MG63 (cell line): Measurements from ENCODE around the gene CAMKK1. TPM values are rescaled to one million over a fixed set of nuclear protein-coding genes. Genes with fewer than 3 reads are reported as not detected.
"Not testable (repeated sequence)": the region's sequence is repeated elsewhere in the genome, so short reads cannot be mapped to it uniquely, and the experiment has no call there.

Experiments used
- DNase-seq: peaks from one replicate; pipeline ENCODE4 v3.0.0-alpha.2; 2020
- H3K27me3 ChIP-seq: fragments of 250-450 bp; sonication (Bioruptor Pico); 2 replicates; pipeline ENCODE4 v1.5.1; 2020; ENCODE audit warnings: mild to moderate bottlenecking, moderate library complexity
- H3K36me3 ChIP-seq: fragments of 250-450 bp; sonication (Bioruptor Pico); 2 replicates; pipeline ENCODE4 v1.5.1; 2020; ENCODE audit warnings: mild to moderate bottlenecking, moderate library complexity
- H3K4me3 ChIP-seq: fragments of 250-450 bp; sonication (Bioruptor Pico); 2 replicates; pipeline ENCODE4 v1.5.1; 2020; ENCODE audit warnings: mild to moderate bottlenecking, moderate library complexity
- H3K9me3 ChIP-seq: fragments of 250-450 bp; sonication (Bioruptor Pico); 2 replicates; pipeline ENCODE4 v1.5.1; 2020; ENCODE audit warnings: mild to moderate bottlenecking, moderate library complexity
- total RNA-seq: library from RNA; depleted of rRNA; stranded (reverse); fragments of >200 nt; shearing (Covaris generic); gene quantifications from 2 replicates; pipeline ENCODE4 v1.2.3, GENCODE V29; 2014; ENCODE audit warnings: low replicate concordance

CAMKK1 gene
- total RNA-seq, 1 experiment from 2014 or later = 3.9 TPM

DNA sequence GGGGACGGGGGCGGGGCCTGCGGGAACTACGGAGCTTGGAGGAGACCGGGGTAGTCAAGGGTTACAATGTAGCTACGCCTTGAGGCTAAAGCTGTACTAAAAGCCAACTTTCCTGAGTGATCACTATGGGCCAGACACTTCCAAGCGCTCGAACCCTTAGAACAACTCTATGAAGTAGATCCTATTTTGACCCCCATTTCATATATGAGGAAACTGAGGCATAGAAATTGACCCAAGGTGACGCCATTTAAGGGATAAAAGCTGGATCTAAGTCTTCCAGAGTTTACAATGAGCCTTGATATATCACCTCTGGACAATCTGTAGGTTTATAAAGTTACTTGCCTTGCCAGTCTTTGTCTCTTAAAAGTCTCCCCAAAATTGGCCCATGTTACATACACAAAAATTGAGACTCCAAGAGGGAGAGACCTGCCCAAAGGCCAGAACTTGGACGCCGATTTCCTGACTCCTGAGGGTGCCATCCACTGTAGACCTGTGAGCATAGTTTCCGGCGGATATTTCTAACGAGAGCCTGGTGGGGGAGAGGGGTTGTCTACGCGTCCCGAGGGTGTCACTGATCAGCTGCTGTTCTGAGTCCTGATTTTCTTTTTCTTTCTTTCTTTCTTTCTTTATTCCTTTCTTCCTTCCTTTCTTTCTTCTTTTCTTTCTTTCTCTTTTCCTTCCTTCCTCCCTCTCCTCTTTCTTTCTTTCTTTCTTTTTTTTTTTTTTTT lies 46.3 kb downstream of the CAMKK1 start:
- H3K27me3 ChIP-seq = no peaks in the 10 kb centered on the region
- H3K4me3 ChIP-seq = peak overlapping the region; percentile 60; the same call in 1 of the 2 replicates
- H3K36me3 ChIP-seq = peaks cover 12% of the 10 kb centered on the region; the same call in 1 of the 2 replicates
- no peak for DNase-seq
- H3K9me3 ChIP-seq = no peaks in the 10 kb centered on the region

DNA sequence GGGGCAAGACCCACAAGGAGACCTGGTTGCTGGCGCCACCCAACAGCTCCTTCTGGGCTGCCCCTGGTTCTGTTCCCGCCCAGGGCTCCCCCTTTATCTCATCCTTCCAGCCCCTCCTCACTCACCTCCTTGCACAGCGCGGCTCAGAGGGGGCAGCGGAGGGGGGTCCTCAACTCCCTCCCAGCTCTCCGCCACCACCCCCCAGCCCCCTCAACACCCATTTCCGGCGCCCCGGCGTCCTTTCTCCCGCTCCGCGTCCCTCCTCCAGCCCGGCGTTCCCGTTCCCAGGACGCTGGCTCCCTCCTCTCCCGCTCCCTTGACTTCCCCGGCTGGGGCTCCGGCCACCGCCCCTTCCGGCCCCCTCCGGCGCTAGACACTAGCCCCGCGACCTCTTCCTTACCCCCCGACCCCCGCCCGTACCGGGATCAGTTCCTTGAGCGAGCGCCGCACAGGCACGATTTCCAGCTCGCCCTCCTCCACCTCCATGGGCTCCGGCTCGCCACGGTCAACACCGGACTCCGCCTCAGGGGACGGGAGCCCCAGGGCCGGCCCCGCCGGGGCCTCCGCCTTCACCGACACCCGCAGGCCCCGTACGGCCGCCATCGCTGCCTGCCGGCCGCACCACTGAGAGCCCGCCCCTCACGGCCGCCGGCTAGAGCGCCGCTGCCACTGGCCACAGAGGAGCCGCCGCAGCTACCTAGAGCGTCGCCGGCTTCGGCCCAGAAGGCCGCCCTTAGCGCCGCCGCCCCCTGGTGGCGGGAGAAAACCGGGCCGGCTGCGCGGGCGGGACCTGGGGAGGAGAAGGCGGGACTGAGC lies 47.0 kb downstream of the CAMKK1 start, which contains the start of gene NCBP3:
TSS of gene NCBP3 (minus strand) at position 626 of the 816 bp plus-strand sequence. CDS start at position 603, 23 bp downstream.
- Histone ChIP-seq H3K9me3 (no peaks in the 10 kb centered on the region), H3K36me3 (peaks cover 12% of the 10 kb centered on the region; the same call in 1 of the 2 replicates), H3K27me3 (no peaks in the 10 kb centered on the region), H3K4me3 (peak within 1 kb of the TSS; percentile 60)
- DNase-seq = peak; percentile 80

DNA sequence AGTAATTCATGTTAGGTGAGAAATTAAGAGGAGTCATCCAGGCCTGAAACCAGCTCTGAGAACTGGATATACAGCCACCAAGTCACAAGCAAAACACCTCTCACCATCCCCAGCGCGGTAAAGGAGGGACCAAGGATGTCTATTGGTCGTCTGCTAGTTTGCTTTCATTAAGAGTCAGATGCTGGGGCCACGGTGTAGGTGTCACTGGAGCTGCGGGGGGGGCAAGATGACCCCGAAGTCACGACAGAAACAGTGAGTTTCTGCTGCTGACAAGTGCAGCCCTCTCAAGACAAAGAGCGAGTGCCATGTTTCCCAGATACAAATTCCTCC lies 47.6 kb downstream of the CAMKK1 start:
- H3K36me3 ChIP-seq = peaks cover 12% of the 10 kb centered on the region; the same call in 1 of the 2 replicates

DNA sequence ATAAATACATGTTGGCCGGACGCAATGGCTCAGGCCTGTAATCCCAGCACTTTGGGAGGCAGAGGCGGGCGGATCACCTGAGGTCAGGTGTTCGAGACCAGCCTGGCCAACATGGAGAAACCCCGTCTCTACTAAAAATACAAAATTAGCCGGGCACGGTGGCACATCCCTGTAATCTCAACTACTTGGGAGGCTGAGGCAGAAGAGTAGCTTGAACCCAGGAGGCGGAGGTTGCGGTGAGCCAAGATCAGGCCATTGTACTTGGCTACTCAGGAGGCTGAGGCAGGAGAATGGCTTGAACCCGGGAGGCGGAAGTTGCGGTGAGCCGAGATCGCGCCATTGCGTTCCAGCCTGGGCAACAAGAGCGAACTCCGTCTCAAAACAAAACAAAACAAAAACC lies 48.3 kb downstream of the CAMKK1 start:
- not testable (repeated sequence) for H3K27me3 ChIP-seq, DNase-seq, H3K9me3 ChIP-seq, H3K4me3 ChIP-seq
- peaks cover 15% of the 10 kb centered on the region for H3K36me3 ChIP-seq

More for the DNA sequence above, 47.6 kb downstream of the CAMKK1 start:
- Histone ChIP-seq H3K27me3 (no peaks in the 10 kb centered on the region), H3K4me3 (peak overlapping the region; percentile 60), H3K9me3 (no peaks in the 10 kb centered on the region)
- DNase-seq = no peak

DNA sequence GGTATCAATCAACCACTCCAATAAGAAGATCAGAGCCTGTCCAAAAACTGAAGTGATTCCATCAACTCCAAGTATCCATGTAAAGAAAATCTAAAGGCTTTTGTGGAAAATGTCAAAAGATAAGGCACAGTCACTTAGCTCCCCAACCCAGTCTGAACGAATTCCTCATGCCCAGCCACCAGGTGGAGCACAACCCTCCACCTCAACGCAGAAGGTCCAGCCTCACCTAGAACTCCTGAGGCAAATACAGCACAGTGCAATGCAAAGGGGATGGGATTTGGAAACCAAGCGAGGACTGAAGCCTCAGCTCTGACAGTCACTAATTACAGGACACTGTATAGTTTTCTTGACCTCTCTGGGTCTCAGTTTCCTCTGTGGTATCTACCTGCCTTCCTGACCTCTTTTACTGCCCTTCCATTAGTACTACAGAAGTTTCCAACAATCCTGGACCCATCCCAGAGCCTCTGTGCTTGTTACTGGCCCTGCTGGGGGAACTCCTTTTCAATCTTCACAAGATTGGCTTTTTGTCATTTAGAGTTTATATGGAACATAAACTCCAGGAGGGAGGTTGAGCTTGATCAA lies 48.8 kb downstream of the CAMKK1 start:
- Histone ChIP-seq H3K27me3 (no peaks in the 10 kb centered on the region), H3K4me3 (no peak overlapping the region), H3K36me3 (peaks cover 15% of the 10 kb centered on the region), H3K9me3 (no peaks in the 10 kb centered on the region)
- no peak for DNase-seq

DNA sequence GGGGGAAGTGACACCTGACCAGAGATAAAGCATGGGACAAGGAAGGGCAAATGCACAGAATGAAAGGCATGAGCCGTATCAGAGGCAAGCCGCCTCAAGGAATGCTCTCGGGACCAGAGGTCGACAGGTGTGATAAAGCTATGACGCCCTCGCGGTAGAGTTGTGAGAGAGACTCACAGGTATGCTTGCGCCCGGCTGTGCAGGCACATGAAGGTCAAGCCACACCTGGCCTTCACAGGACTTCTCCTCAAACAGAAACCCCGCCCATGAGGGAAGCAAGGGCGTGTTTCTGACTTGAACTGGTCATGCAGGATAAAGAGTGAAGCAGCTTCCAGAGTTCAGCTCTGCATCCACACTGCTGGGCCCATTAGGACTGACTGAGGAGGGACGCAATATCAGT lies 54.6 kb downstream of the CAMKK1 start:
- no peaks in the 10 kb centered on the region for H3K27me3 ChIP-seq
- H3K36me3 ChIP-seq = peaks cover 10% of the 10 kb centered on the region
- DNase-seq = no peak

DNA sequence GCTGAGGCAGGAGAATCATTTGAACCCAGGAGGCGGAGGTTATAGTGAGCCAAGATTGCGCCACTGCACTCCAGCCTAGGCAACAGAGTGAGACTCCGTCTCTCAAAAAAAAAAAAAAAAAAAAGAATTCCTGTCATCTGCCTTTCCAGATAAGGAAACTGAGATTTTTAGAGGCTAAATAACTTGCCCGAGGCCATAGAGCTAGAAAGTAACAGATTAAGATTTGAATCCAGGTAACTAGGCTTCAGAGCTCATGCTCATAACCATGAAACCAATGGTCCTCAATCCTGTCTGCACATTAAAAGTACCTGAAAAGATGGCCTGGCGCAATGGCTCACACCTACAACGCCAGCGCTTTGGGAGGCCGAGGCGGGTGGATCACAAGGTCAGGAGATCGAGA lies 56.3 kb downstream of the CAMKK1 start:
- H3K36me3 ChIP-seq = peaks cover 4% of the 10 kb centered on the region
- H3K9me3 ChIP-seq = no peaks in the 10 kb centered on the region
- H3K27me3 ChIP-seq = no peaks in the 10 kb centered on the region
- no peak for DNase-seq
- no peak overlapping the region for H3K4me3 ChIP-seq

More for the DNA sequence above, 54.6 kb downstream of the CAMKK1 start:
- H3K9me3 ChIP-seq = no peaks in the 10 kb centered on the region
- H3K4me3 ChIP-seq = no peak overlapping the region

DNA sequence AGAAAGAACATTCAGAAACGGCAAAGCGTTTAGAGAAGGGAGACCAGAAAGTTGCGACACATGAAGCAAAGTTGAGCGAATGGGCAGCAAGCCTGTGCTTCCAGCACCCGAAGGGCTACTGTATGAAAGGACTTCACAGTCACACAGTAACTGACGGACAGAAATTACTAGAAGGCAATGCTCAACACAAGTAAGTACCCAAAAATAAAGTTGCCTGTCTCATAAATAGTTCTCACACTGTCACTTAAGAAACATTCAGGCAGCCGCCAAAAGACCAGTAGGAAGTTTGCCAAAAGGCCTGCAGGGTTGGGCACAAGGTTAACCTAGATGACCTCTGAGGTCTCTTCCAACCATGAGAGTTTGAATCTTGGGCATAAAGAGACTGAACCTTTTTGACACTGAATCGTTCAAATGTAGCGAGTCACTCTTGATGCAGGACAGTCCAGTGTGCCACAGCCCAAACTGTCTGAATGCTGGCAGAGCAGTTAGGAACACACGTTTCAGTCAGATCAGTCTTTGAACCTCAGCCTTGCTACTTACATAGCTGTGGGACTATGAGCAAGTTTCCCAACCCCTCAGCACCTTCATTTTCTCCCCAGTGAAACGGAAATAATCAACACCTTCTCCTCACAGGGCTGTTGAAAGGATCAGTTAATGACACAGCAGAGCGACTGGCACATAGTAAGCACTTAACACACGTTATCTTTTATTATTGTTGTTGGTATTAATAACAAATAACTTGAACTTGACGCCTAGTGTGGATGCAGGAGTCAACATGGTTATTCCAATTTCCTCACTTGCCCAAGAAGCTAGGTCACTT lies 57.2 kb downstream of the CAMKK1 start:
- H3K36me3 ChIP-seq = peaks cover 4% of the 10 kb centered on the region
- no peaks in the 10 kb centered on the region for H3K27me3 ChIP-seq
- H3K9me3 ChIP-seq = no peaks in the 10 kb centered on the region
- H3K4me3 ChIP-seq = no peak overlapping the region
- DNase-seq = no peak

DNA sequence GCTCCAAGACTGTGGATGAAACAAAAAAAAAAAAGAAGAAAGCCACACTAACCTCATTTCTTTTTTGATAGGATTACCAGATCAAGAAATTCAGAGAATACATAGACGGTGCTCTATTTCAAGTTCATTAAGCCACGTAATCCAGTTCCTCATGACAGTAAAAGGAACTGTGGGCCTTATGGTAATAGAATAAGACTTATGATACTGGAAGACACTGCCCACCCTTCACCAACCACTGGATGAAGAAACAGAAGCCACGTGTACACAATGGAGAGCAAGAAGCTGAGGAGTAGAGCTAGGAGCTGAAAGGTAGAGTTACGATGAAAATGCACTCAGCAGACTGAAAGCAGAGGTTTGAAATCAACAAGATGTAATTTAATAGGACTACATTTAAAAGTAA lies 58.0 kb downstream of the CAMKK1 start:
- Histone ChIP-seq H3K9me3 (no peaks in the 10 kb centered on the region), H3K27me3 (no peaks in the 10 kb centered on the region), H3K36me3 (peaks cover 3% of the 10 kb centered on the region), H3K4me3 (no peak overlapping the region)
- DNase-seq = no peak

DNA sequence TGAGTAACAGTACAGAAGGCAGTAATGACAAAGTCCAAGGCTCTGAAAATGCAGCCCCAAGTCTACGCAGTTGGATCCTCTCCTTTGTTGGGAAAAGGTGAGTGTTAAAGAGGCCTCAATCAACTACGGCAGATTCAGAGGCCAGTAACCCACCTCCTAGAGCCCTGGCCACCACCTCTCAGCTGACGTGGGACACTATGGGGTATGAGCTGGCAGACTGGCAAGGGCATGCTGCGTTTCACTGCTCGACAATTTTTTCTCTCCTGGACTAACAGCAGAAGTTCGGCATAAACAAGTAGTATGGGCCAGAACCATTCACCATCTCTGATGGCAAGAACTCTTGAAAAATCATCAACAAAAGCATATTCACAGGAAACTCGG lies 64.0 kb downstream of the CAMKK1 start:
- H3K27me3 ChIP-seq = no peaks in the 10 kb centered on the region
- peaks cover 25% of the 10 kb centered on the region for H3K36me3 ChIP-seq
- DNase-seq = no peak
- H3K9me3 ChIP-seq = no peaks in the 10 kb centered on the region
- no peak overlapping the region for H3K4me3 ChIP-seq

DNA sequence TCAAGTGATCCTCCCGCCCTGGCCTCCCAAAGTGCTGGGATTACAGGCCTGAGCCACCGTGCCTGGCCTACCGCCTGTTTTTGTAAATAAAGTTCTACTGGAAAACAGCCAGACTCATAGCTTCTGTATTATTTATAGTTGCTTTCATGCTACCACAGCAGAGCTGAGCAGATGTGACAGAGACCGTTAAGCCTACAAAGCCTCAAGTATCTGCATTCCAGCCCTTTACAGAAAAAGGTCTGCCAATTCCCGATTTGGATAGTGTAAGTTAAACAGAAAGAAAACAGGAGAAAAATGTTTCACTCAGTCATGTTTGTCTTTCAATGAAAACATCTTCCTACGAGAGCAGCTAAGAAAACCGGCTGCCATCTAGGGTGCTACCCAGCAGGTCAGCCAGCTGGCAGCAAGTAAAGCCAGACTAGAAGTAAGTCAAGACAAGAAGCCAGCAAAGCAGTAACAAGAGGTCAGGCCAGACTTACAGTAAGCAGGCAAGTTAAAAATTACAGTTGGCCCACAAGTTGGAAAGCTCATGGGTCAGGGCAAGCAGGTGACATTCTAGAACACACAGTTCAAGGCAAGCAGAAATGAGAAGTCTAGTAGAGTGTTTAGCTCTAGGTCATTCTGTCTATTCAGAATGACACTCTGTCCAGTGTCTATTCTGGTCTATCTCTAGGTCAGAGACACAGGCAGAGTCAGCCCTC lies 64.6 kb downstream of the CAMKK1 start:
- DNase-seq = peak; percentile 67

DNA sequence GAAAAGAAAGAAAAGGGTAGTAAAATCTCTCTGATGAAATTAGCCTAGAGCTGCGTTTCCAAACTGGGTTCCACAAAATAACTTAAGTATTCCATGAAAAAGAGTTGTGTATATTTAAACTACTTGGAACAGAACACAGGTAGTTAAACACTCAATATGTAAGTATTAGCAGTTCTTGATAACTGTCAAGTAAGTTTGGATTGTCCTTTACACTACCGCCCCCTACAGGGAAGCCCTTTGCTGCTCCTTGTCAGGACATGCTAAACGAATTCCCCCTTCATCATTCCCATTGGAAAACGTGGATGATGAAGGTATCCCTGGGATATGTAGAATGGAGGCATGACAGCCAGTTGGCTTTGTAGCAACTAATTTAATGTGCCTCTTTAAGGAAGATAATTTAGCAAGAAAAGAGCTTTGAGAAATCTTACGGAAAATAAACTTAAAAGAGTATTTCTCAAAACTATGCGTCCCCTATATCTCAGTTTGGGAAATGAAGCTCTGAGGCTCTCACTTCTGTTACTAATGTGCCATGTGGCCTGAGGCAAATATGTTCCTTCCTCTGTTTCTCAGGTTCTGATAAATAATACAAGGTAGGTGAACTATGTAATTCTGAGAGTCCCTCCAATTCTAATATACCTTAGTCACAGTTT lies 65.6 kb downstream of the CAMKK1 start:
- Histone ChIP-seq H3K9me3 (no peaks in the 10 kb centered on the region), H3K36me3 (peaks cover 29% of the 10 kb centered on the region), H3K27me3 (no peaks in the 10 kb centered on the region), H3K4me3 (no peak overlapping the region)
- DNase-seq = peak; percentile 9

More for the DNA sequence above, 64.6 kb downstream of the CAMKK1 start:
- Histone ChIP-seq H3K4me3 (no peak overlapping the region), H3K9me3 (no peaks in the 10 kb centered on the region), H3K27me3 (no peaks in the 10 kb centered on the region), H3K36me3 (peaks cover 25% of the 10 kb centered on the region)

DNA sequence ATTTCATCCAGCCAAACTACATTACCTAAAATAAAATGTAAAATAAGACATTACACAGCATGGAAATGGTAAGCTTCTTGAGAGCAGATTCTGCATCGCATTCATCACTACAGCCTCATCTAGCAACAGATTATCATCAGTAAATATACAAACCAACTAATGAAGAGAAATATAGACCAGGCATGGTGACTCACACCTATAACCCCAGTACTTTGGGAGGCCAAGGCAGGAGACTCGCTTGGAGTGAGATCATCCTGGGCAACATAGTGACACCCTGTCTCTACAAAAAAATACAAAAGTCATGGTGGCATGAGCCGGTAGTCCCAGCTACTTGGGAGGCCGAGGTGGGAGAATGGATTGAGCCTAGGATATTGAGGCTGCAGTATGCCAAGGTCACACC lies 66.7 kb downstream of the CAMKK1 start:
- H3K4me3 ChIP-seq = no peak overlapping the region
- peaks cover 31% of the 10 kb centered on the region for H3K36me3 ChIP-seq
- peak; percentile 15 for DNase-seq
- H3K9me3 ChIP-seq = no peaks in the 10 kb centered on the region
- no peaks in the 10 kb centered on the region for H3K27me3 ChIP-seq

DNA sequence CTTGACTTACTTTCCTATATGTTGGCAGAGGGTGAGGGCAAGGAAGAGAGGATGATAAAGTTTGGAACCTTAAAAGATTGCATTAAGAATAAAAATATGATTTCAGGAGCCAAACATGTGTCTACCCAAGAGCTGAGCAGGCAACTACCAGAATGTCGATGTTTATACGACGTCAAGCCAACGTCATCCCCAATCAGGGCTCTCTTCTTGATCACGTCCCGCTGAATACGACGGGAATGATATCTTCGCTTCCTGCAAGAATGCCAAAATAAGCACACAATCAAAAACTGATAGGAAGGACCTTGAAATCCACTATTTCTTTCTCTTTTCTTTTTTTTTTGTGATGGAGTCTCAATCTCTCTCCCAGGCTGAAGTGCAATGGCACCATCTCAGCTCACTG lies 71.8 kb downstream of the CAMKK1 start:
- peaks cover 27% of the 10 kb centered on the region for H3K36me3 ChIP-seq
- no peaks in the 10 kb centered on the region for H3K27me3 ChIP-seq
- DNase-seq = no peak
- H3K9me3 ChIP-seq = no peaks in the 10 kb centered on the region
- no peak overlapping the region for H3K4me3 ChIP-seq

DNA sequence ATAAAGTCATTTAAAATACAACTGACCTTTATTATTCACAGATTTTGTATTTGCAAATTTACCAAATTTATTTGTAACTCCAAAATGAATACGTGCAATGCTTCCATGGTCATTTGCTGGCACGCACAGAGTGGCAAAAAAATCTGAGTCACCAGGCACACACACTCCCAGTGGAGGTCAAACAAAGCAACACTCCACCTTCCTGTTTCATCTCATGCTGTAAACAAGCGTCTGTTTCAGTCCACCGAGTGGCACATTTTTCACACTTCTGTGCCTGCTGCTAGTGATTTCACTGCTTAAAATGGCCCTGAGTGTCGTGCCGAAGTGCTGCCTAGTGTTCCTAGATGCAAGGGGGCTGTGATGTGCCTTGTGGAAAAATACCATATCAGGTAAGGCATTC lies 74.1 kb downstream of the CAMKK1 start:
- peaks cover 19% of the 10 kb centered on the region for H3K36me3 ChIP-seq
- no peak for DNase-seq
- no peaks in the 10 kb centered on the region for H3K27me3 ChIP-seq
- no peak overlapping the region for H3K4me3 ChIP-seq
- no peaks in the 10 kb centered on the region for H3K9me3 ChIP-seq
